Stimulated activated CD4-positive, alpha-beta T cell treated with anti-CD3 and anti-CD28 coated beads, Interleukin-1b, Interleukin-23, amount 100 ng/mL, for 4 hours (primary cell): ENCODE results near the gene SPRYD7.
A peak's percentile ranks its signal among the peaks of the same experiment; 100 is the strongest.
"Not testable (repeated sequence)": the region's sequence is repeated elsewhere in the genome, so short reads cannot be mapped to it uniquely, and the experiment has no call there.

Source experiments
- DNase-seq, 2 donors: peaks; one replicate each; pipeline ENCODE4 v3.0.0-alpha.2; 2020; ENCODE audit warnings: low read depth in 2 of 2

The SPRYD7 gene

GRCh38 chr13:49936075-49936967 lies at the start of gene SPRYD7:
Gene SPRYD7, minus strand, starts transcription at chr13:49936340. Its CDS starts 105 bp downstream, at chr13:49936235.
- peak; percentile 90 to 96 for DNase-seq

GRCh38 chr13:49985129-49985528 lies 49.0 kb upstream of the SPRYD7 start:
- DNase-seq: no peak

- no peak for DNase-seq
These were observed 44.1 kb upstream of the SPRYD7 start for GRCh38 chr13:49980266-49980665.

GRCh38 chr13:49977992-49978391 lies 41.9 kb upstream of the SPRYD7 start:
- DNase-seq: no peak

GRCh38 chr13:49976314-49977258 lies 40.4 kb upstream of the SPRYD7 start:
- DNase-seq: peak; percentile 70 to 73

GRCh38 chr13:49975826-49976225 lies 39.7 kb upstream of the SPRYD7 start:
- DNase-seq: no peak

GRCh38 chr13:49972709-49973108 lies 36.6 kb upstream of the SPRYD7 start:
- DNase-seq: no peak

GRCh38 chr13:49967456-49967855 lies 31.3 kb upstream of the SPRYD7 start:
- no peak for DNase-seq

GRCh38 chr13:49958321-49958720 lies 22.2 kb upstream of the SPRYD7 start:
- DNase-seq: no peak

- DNase-seq: no peak
These were observed 20.0 kb upstream of the SPRYD7 start for GRCh38 chr13:49956131-49956530.

GRCh38 chr13:49954674-49955455 lies 18.7 kb upstream of the SPRYD7 start:
- no peak for DNase-seq

GRCh38 chr13:49953560-49953959 lies 17.4 kb upstream of the SPRYD7 start:
- no peak for DNase-seq

- DNase-seq: no peak
These were observed 15.8 kb upstream of the SPRYD7 start for GRCh38 chr13:49951754-49952535.

GRCh38 chr13:49948777-49949270 lies 12.7 kb upstream of the SPRYD7 start:
- DNase-seq: not testable (repeated sequence)

GRCh38 chr13:49939321-49939720 lies 3.2 kb upstream of the SPRYD7 start:
- no peak for DNase-seq

GRCh38 chr13:49938921-49939320 lies 2.8 kb upstream of the SPRYD7 start:
- DNase-seq: no peak

- no peak for DNase-seq
These were observed 2.2 kb upstream of the SPRYD7 start for GRCh38 chr13:49938314-49938713.

- no peak for DNase-seq
These were observed 781 bp upstream of the SPRYD7 start for GRCh38 chr13:49936968-49937273.

GRCh38 chr13:49935171-49936074 lies 717 bp downstream of the SPRYD7 start:
- peak in 1 of 2 donors; percentile 3 for DNase-seq

GRCh38 chr13:49933511-49933910 lies 2.6 kb downstream of the SPRYD7 start:
- no peak for DNase-seq
